Testis (tissue), 3 donors: ENCODE measurements around the gene VSTM2A. TPM values are rescaled to one million over a fixed set of nuclear protein-coding genes. Genes with fewer than 3 reads are reported as not detected.

Experiments
- DNase-seq: peaks from one replicate; pipeline ENCODE4 v3.0.0-alpha.2; 2019
- H3K27ac ChIP-seq, 2 donors: fragments of 200-600 bp; sonication (generic); one replicate each; pipeline ENCODE4 v1.5.1; 2019
- H3K27me3 ChIP-seq: fragments of 200-600 bp; sonication (generic); one replicate; pipeline ENCODE4 v1.5.1; 2019
- H3K36me3 ChIP-seq: fragments of 200-600 bp; sonication (generic); one replicate; pipeline ENCODE4 v1.5.1; 2017; ENCODE audit warnings: low read depth; ENCODE audit errors: missing control alignments
- H3K4me1 ChIP-seq: fragments of 200-600 bp; sonication (generic); one replicate; pipeline ENCODE4 v1.5.1; 2019
- H3K4me3 ChIP-seq, 2 donors: fragments of 200-600 bp; sonication (generic); one replicate each; pipeline ENCODE4 v1.5.1; 2017 to 2019
- H3K9me3 ChIP-seq: fragments of 200-600 bp; sonication (generic); one replicate; pipeline ENCODE4 v1.5.1; 2017
- POLR2A ChIP-seq: fragments of 450-650 bp; IDR thresholded peaks from one replicate; pipeline ENCODE4 v1.6.1; 2017; ENCODE audit warnings: antibody characterized with exemption, mild to moderate bottlenecking, moderate library complexity
- WGBS, 2 donors: methylation state at CpG; one replicate each; pipeline ENCODE4 v1.1.5; 2018; 5-methylcytosine and 5-hydroxymethylcytosine counted together
- intact Hi-C: fragments of 100-400 bp; cut with DNase I; formaldehyde crosslinking; loops from one replicate; pipeline ENCODE4 v1.15.1; 2023; ENCODE audit warnings: low total_unique reads
- polyA plus RNA-seq: library from polyadenylated mRNA; stranded (reverse); fragments of 350-450 nt; fragmentation: Illumina TruSeq; extraction: RNeasy Lipid Tissue Mini Kit (QIAGEN cat#74804); gene quantifications from one replicate; pipeline ENCODE4 v1.2.3, GENCODE V29; 2014; ENCODE audit warnings: low read depth, low replicate concordance; ENCODE audit not compliant: insufficient read depth
- total RNA-seq, 2 donors: library from RNA; depleted of rRNA; stranded (reverse); fragments of >200 nt; gene quantifications; one replicate each; pipeline ENCODE4 v1.2.3, GENCODE V29; 2016
- TF ChIP-seq, protein P1 (sequence below), 3 experiments: fragments of 450-650 bp in 2 of 3; fragments of 200-600 bp in 1 of 3; sonication (generic) in 1 of 3; IDR thresholded peaks; one replicate each; pipeline ENCODE4 v1.5.1; 2016 to 2019; ENCODE audit warnings: antibody characterized with exemption in 3 of 3, mild to moderate bottlenecking in 2 of 3, moderate library complexity in 1 of 3

The VSTM2A gene
- total and polyA plus RNA-seq, 3 donors from 2014 or later = 1.2 to 5.6 (median 1.6) TPM

DNA sequence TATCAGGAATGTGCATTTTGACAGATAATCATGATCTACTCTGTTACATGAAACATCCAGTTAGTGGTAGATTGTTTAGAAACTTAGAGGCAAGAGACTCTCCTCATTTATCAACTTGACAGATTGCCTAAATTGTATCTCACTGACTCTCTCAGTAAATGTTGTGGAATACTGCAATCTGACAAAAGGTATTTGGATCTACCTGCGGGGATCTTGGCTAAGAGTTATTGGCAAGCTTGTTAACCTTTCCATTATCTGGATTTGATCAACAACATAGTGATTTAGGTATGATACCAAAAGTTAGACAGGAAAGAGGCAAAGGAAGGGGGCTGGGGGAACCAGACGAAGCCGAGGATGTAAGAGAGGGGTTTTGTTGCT is 2.0 kb downstream of the VSTM2A start:
- H3K27ac ChIP-seq = no peak overlapping the region
- H3K9me3 ChIP-seq = no peaks in the 10 kb centered on the region
- TF ChIP-seq POLR2A = no peak
- TF ChIP-seq, protein P1, sequence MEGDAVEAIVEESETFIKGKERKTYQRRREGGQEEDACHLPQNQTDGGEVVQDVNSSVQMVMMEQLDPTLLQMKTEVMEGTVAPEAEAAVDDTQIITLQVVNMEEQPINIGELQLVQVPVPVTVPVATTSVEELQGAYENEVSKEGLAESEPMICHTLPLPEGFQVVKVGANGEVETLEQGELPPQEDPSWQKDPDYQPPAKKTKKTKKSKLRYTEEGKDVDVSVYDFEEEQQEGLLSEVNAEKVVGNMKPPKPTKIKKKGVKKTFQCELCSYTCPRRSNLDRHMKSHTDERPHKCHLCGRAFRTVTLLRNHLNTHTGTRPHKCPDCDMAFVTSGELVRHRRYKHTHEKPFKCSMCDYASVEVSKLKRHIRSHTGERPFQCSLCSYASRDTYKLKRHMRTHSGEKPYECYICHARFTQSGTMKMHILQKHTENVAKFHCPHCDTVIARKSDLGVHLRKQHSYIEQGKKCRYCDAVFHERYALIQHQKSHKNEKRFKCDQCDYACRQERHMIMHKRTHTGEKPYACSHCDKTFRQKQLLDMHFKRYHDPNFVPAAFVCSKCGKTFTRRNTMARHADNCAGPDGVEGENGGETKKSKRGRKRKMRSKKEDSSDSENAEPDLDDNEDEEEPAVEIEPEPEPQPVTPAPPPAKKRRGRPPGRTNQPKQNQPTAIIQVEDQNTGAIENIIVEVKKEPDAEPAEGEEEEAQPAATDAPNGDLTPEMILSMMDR (IDR thresholded peaks at IDR 0.05) = no peak
- no peak overlapping the region for H3K4me3 ChIP-seq
- H3K27me3 ChIP-seq = no peaks in the 10 kb centered on the region
- DNase-seq = no peak
- H3K36me3 ChIP-seq = no peaks in the 10 kb centered on the region
- intact Hi-C loops = no loop called here
- WGBS, 2 donors = 5 to 12% methylated on average over 3 of the region's 3 CpGs
- H3K4me1 ChIP-seq = peaks cover 13% of the 10 kb centered on the region

DNA sequence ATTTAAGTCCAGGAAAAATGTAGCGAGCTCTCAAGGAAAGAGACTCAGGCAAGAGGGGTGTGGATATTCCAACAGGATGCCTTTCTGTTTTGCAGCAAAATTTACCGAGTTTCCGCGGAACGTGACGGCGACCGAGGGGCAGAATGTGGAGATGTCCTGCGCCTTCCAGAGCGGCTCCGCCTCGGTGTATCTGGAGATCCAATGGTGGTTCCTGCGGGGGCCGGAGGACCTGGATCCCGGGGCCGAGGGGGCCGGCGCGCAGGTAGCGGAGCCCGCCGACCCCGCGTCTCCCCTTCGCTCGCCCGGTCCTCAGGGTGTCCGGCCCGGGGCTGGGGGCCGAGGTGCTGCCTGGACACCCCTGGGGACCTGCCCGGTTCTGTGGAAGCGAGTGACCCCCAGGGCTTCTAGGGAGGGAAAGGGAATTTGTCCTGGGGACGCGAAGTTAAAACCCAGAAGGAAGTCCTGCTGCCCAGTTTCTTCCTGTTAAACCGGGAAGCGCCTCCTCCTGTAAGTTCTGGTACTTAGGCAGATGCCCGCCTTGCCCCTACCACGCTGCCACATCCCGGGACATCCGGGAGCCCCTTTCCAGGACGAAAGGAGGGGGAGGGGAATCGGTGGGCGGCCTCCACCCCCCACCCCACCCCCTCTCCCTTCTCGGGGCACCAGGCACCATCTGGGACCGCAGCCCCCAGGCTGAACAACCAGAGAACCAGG is 2.5 kb downstream of the VSTM2A start:
- TF ChIP-seq, protein P1 (IDR thresholded peaks at IDR 0.05) = no peak
- no peak for TF ChIP-seq POLR2A
- intact Hi-C loops = no loop called here
- Histone ChIP-seq H3K27ac (no peak overlapping the region), H3K36me3 (no peaks in the 10 kb centered on the region), H3K9me3 (no peaks in the 10 kb centered on the region), H3K4me3 (peak overlapping the region; percentile 2 to 32), H3K27me3 (no peaks in the 10 kb centered on the region), H3K4me1 (peaks cover 13% of the 10 kb centered on the region)
- WGBS, 2 donors = 2 to 5% methylated on average over 21 to 45 of the region's 45 CpGs
- no peak for DNase-seq

DNA sequence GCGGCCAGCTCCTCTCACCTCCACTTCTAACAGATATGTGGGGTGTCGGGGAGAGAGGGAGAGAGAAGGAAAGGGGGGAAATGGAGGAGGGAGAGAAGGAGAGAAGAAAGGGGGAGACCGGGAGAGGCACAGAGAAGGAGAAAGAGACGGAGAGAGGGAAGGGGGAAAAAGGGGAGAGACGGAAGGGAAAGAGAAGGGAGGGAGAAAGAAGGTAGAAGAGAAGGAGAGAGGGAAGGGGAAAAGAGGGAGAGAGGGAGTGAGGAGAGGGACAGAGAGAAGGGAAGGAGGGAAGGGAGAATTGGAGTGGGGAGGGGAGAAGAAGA is 3.0 kb downstream of the VSTM2A start:
- peak overlapping the region in 1 of 2 donors; percentile 32 for H3K4me3 ChIP-seq
- H3K36me3 ChIP-seq = no peaks in the 10 kb centered on the region
- no peak for DNase-seq
- no peaks in the 10 kb centered on the region for H3K9me3 ChIP-seq
- no peak overlapping the region for H3K27ac ChIP-seq
- 2 to 4% methylated on average over 5 of the region's 5 CpGs for WGBS, 2 donors
- H3K4me1 ChIP-seq = peaks cover 13% of the 10 kb centered on the region
- intact Hi-C loops = no loop called here
- TF ChIP-seq, protein P1 (IDR thresholded peaks at IDR 0.05) = no peak
- TF ChIP-seq POLR2A = no peak
- H3K27me3 ChIP-seq = no peaks in the 10 kb centered on the region

DNA sequence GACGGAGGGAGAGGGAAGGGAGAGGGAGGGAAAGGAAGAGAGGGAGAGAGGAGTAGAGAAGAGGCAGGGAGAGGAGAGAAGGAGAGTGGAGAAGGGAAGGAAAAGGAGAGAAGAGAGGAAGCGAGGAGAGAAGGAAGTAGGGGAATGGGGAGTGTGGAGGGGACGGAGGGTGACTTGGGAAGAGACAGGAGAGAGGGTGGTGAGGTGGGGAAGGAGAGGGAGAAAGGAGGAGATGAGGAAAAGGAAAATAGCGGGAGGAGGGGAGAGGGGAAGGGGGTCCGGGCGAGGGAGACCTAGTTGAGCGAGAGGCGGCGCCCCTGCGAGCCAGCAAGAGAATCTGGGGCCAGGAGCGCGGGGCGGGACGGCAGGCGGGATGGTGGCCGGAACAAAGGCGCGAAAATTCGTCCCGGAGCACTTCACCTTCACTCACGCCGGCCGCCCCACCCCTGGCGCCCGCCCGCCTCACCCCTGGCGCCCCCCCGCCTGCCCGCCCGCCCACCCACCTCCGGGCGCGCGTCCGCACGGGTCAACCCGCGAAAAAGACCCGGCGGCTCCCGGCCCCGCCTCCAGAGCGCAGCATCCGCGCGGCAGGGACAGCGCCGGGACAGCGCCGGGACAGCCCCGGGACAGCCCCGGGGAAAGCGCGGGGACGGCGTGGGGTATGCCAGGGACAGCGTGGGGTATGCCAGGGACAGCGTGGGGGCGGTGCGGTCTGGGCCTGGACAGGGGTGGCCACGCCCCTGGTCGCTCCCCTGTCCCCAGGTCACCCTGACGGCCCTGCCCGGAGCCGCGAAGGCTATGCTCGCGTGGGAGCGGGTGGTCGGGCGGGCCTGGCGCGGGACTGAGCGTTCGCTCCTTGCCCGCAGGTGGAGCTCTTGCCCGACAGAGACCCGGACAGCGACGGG is 4.2 kb downstream of the VSTM2A start:
- no peaks in the 10 kb centered on the region for H3K9me3 ChIP-seq
- peaks cover 13% of the 10 kb centered on the region for H3K4me1 ChIP-seq
- TF ChIP-seq, protein P1 (IDR thresholded peaks at IDR 0.05) = no peak
- no peak for TF ChIP-seq POLR2A
- peak overlapping the region; percentile 39 to 51 for H3K4me3 ChIP-seq
- 1 to 3% methylated on average over 20 to 44 of the region's 80 CpGs for WGBS, 2 donors
- intact Hi-C loops = no loop called here
- H3K36me3 ChIP-seq = no peaks in the 10 kb centered on the region
- no peaks in the 10 kb centered on the region for H3K27me3 ChIP-seq
- H3K27ac ChIP-seq = no peak overlapping the region
- peak; percentile 48 for DNase-seq
